ENCODE results near the gene PICALM.

DNA sequence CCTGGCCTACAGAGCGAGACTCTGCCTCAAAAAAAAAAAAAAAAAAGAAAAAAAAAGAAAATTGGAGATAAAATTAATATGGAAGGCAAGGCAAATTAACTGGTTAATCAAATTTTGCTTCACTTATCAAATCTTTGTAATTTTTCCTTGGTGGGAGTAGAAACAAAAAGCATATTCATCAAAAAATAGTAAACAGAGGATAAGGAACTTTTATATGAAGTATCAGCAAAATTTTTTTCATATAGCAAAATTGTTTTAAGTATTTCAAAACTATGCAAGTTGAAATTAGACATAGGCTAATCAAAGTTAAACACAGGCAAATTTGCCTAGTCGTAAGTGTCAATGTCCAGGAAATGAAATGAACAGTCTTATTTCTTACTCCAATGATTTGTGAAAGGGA is 33.0 kb downstream of the PICALM start:
- TF ChIP-seq, protein P1, sequence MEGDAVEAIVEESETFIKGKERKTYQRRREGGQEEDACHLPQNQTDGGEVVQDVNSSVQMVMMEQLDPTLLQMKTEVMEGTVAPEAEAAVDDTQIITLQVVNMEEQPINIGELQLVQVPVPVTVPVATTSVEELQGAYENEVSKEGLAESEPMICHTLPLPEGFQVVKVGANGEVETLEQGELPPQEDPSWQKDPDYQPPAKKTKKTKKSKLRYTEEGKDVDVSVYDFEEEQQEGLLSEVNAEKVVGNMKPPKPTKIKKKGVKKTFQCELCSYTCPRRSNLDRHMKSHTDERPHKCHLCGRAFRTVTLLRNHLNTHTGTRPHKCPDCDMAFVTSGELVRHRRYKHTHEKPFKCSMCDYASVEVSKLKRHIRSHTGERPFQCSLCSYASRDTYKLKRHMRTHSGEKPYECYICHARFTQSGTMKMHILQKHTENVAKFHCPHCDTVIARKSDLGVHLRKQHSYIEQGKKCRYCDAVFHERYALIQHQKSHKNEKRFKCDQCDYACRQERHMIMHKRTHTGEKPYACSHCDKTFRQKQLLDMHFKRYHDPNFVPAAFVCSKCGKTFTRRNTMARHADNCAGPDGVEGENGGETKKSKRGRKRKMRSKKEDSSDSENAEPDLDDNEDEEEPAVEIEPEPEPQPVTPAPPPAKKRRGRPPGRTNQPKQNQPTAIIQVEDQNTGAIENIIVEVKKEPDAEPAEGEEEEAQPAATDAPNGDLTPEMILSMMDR (IDR thresholded peaks at IDR 0.05), result no peak
- no peak for TF ChIP-seq POLR2A (IDR thresholded peaks at IDR 0.05)

Data from testis (tissue), 2 donors.